SU-DHL-6 (cell line): ENCODE results near the gene TNIP1.

Source experiments
- H2AFZ ChIP-seq: fragments of 200-600 bp; sonication (generic); 2 replicates; pipeline ENCODE4 v1.6.1; 2014; ENCODE audit warnings: low read depth, mild to moderate bottlenecking, moderate library complexity, mixed read lengths, antibody characterized with exemption, low read length; ENCODE audit not compliant: severe bottlenecking
- H3F3A ChIP-seq: fragments of 200-600 bp; shearing (Covaris generic); 2 replicates; pipeline ENCODE4 v1.6.0; 2016; ENCODE audit warnings: antibody characterized with exemption, mild to moderate bottlenecking; ENCODE audit not compliant: insufficient read depth
- H3K27ac ChIP-seq: fragments of 200-600 bp; sonication (generic); 2 replicates; pipeline ENCODE4 v1.5.1; 2016; ENCODE audit warnings: low read depth, mild to moderate bottlenecking, low read length, moderate library complexity, mixed read lengths
- H3K27me3 ChIP-seq: fragments of 200-600 bp; sonication (generic), shearing (Covaris generic); 2 replicates; pipeline ENCODE4 v1.6.0; 2014; ENCODE audit warnings: mild to moderate bottlenecking, low read length
- H3K36me3 ChIP-seq: fragments of 200-600 bp; sonication (generic); 2 replicates; pipeline ENCODE4 v1.6.1; 2014; ENCODE audit warnings: mild to moderate bottlenecking, low read length, mixed read lengths
- H3K4me2 ChIP-seq: fragments of 300-600, 200-600 bp; shearing (Covaris generic), sonication (generic); 2 replicates; pipeline ENCODE4 v1.6.0; 2014; ENCODE audit warnings: low read length, low read depth, mild to moderate bottlenecking; ENCODE audit not compliant: poor library complexity, severe bottlenecking
- H3K4me3 ChIP-seq: fragments of 200-600 bp; sonication (generic); 2 replicates; pipeline ENCODE4 v1.5.1; 2014; ENCODE audit warnings: antibody characterized with exemption, low read length, mild to moderate bottlenecking, mixed read lengths; ENCODE audit not compliant: insufficient read depth, poor library complexity, severe bottlenecking
- H3K79me2 ChIP-seq: fragments of 200-600 bp; sonication (generic); 2 replicates; pipeline ENCODE4 v1.6.1; 2014; ENCODE audit warnings: mild to moderate bottlenecking, low read length, moderate library complexity; ENCODE audit not compliant: insufficient read depth
- H3K9ac ChIP-seq: fragments of 200-600 bp; sonication (generic); 2 replicates; pipeline ENCODE4 v1.7.0; 2014; ENCODE audit warnings: mild to moderate bottlenecking, low read length
- H3K9me2 ChIP-seq: fragments of 200-600 bp; sonication (generic); replicated peaks from 2 replicates; pipeline ENCODE4 v1.6.1; 2014; ENCODE audit warnings: low read length; ENCODE audit not compliant: insufficient read depth
- H3K9me3 ChIP-seq: fragments of 200-600 bp; sonication (generic); 2 replicates; pipeline ENCODE4 v1.6.1; 2014; ENCODE audit warnings: low read length, mixed read lengths; ENCODE audit not compliant: insufficient read depth
- H4K20me1 ChIP-seq: fragments of 200-600 bp; sonication (generic); 2 replicates; pipeline ENCODE4 v1.6.1; 2014; ENCODE audit warnings: low read depth, mild to moderate bottlenecking, antibody characterized with exemption, low read length, moderate library complexity, mixed read lengths
- EZH2phosphoT487 ChIP-seq: fragments of 200-600 bp; sonication (generic), shearing (Covaris generic); conservative IDR thresholded peaks from 2 replicates; pipeline ENCODE4 v1.6.1; 2018; ENCODE audit warnings: mild to moderate bottlenecking, antibody characterized with exemption, low read length, moderate library complexity, mixed read lengths
- TF ChIP-seq, protein P1 (sequence below): fragments of 200-600 bp; sonication (generic); IDR thresholded peaks from one replicate; pipeline ENCODE4 v1.5.1; 2017; ENCODE audit warnings: antibody characterized with exemption, mild to moderate bottlenecking, low read length, moderate library complexity; ENCODE audit not compliant: insufficient read depth, poor library complexity, severe bottlenecking

The TNIP1 gene

DNA sequence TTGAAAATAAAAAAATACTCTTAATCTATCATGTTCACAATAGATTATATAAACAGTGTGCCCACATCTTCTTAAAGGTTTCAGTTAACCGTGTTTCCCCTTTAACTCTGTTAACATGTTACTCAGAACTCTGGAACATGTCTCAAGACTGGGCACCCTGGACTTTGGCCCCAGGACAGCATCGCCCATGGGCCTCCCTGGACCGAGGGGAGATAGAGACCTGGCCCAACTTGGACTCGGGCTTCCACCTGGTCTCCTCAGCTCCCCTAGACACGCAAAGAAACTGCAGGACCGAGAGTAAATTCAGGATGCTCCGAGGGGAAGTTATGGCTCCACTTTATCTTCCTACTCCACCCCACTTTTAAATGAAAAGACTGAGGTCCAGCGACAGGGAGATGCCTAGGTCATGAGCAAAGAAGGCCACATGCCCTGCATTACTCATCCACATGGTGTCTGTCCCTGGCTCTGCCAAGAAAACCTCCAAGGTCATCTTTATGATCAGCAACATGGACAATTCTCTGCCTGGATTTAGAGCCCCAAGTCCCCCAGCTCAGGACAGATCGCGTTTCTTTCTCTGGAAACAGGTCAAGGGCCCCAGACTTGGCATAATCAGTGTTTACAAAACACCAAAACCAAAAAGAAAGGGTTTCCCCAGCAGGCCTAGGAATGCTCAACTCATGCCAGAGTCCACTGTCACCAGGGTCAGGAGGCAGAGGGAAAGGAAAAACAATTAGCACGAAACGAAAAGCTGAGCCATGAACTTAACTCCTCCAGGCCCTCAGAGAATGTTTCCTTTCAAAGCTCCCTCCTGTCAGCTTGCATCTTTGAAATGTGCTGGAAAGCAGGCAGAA lies 43.0 kb downstream of the TNIP1 start:
- Histone ChIP-seq H3F3A (peaks cover 5% of the 10 kb centered on the region; the same call in 1 of the 2 replicates), H3K9me2 (no peaks in the 10 kb centered on the region), H3K27me3 (no peaks in the 10 kb centered on the region), H4K20me1 (no peaks in the 10 kb centered on the region), H3K27ac (no peak overlapping the region), H3K9ac (no peak overlapping the region), H3K79me2 (no peaks in the 10 kb centered on the region), H3K4me2 (no peak overlapping the region), H2AFZ (no peak overlapping the region), H3K4me3 (no peak overlapping the region), H3K36me3 (peaks cover 11% of the 10 kb centered on the region; the same call in 1 of the 2 replicates), H3K9me3 (no peaks in the 10 kb centered on the region)
- TF ChIP-seq, protein P1, sequence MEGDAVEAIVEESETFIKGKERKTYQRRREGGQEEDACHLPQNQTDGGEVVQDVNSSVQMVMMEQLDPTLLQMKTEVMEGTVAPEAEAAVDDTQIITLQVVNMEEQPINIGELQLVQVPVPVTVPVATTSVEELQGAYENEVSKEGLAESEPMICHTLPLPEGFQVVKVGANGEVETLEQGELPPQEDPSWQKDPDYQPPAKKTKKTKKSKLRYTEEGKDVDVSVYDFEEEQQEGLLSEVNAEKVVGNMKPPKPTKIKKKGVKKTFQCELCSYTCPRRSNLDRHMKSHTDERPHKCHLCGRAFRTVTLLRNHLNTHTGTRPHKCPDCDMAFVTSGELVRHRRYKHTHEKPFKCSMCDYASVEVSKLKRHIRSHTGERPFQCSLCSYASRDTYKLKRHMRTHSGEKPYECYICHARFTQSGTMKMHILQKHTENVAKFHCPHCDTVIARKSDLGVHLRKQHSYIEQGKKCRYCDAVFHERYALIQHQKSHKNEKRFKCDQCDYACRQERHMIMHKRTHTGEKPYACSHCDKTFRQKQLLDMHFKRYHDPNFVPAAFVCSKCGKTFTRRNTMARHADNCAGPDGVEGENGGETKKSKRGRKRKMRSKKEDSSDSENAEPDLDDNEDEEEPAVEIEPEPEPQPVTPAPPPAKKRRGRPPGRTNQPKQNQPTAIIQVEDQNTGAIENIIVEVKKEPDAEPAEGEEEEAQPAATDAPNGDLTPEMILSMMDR: no peak

DNA sequence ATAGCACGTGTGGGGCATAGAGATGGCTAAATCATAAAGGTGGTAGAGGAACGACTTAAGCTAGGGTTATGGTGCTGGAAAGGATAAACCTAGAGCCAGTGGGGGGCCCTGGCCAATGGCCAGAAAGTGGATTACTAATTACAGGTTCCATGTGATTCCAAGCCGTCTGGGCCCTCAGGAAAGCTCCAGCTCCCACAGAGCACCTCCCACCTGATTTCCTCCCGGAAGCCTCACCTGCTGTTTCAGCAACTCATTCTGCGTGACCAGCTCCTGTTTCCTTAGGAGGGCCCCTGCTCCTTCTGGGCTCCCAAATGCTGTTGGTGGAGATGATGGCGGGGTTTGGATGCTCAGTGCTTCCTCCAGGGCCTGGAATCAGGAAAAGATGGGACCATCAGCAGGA lies 44.3 kb downstream of the TNIP1 start:
- Histone ChIP-seq H3K9ac (no peak overlapping the region), H4K20me1 (no peaks in the 10 kb centered on the region), H2AFZ (no peak overlapping the region), H3K27ac (no peak overlapping the region), H3K9me2 (no peaks in the 10 kb centered on the region), H3K36me3 (peaks cover 14% of the 10 kb centered on the region; the same call in 1 of the 2 replicates), H3K27me3 (no peaks in the 10 kb centered on the region), H3K4me3 (no peak overlapping the region), H3K4me2 (no peak overlapping the region), H3F3A (peaks cover 5% of the 10 kb centered on the region; the same call in 1 of the 2 replicates), H3K79me2 (no peaks in the 10 kb centered on the region), H3K9me3 (no peaks in the 10 kb centered on the region)
- TF ChIP-seq, protein P1: no peak
- TF ChIP-seq EZH2phosphoT487: no peak

DNA sequence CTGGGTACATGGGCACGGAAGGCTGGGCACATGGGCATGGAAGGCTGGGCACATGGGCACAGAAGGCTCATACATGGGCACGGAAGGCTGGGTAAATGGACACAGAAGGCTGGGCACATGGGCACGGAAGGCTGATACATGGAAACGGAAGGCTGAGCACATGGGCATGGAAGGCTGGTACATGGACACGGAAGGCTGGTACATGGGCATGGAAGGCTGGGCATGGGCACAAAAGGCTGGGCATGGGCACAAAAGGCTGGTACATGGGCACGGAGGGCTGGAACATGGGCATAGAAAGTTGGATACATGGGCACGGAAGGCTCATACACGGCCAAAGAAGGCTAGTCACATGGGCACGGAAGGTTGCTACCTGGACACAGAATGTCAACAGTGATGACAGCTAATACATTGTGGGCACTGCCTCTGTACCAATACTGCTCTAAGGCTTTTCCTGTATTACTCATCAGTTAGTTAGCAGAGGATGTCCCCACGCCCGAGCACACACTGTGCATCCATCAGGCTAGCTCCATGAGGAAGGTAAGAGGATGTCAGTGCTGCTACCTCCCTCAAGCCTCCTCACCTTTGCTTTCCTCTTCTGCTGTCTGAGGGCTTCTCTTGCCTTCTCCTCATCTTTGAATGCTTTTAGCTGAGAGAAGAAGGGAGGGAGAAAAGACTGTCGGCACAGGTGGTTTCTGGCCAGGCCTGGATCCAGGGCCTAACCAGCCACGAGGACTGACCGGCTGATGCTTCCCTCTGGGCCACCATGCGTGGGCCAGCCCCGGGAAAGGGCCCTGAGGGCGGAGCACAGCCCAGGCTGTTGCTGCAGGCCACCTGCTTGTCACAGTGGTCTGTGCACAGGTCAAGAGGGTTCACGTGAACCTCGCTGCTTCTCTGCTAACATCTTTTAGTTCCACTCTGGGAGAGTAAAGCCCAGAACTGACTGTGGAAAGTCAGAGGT lies 46.1 kb downstream of the TNIP1 start:
- no peak overlapping the region for H3K4me2 ChIP-seq
- H3K36me3 ChIP-seq: peaks cover 14% of the 10 kb centered on the region; the same call in 1 of the 2 replicates
- no peaks in the 10 kb centered on the region for H4K20me1 ChIP-seq
- H3K4me3 ChIP-seq: no peak overlapping the region
- TF ChIP-seq, protein P1: no peak
- H3K27me3 ChIP-seq: no peaks in the 10 kb centered on the region
- no peaks in the 10 kb centered on the region for H3K9me2 ChIP-seq
- H3K9me3 ChIP-seq: no peaks in the 10 kb centered on the region
- H2AFZ ChIP-seq: no peak overlapping the region
- H3K9ac ChIP-seq: no peak overlapping the region
- no peak overlapping the region for H3K27ac ChIP-seq
- H3F3A ChIP-seq: peaks cover 5% of the 10 kb centered on the region; the same call in 1 of the 2 replicates
- H3K79me2 ChIP-seq: no peaks in the 10 kb centered on the region
